Epithelial cell of esophagus (primary cell): Measurements from ENCODE around the gene DHX34.

Experiments used
- DNase-seq: peaks from one replicate; pipeline ENCODE4 v3.0.0; 2010; ENCODE audit warnings: low read depth
- H3K4me3 ChIP-seq: 2 replicates; pipeline ENCODE4 v1.5.1; 2011; ENCODE audit warnings: mild to moderate bottlenecking, low read length, control low read depth
- TF ChIP-seq, protein P1 (sequence below): IDR thresholded peaks from 2 replicates; pipeline ENCODE4 v1.5.1; 2011; ENCODE audit warnings: low read depth, mild to moderate bottlenecking, low read length, control low read depth, inconsistent platforms; ENCODE audit not compliant: insufficient read depth; ENCODE audit errors: missing control alignments

The DHX34 gene

GRCh38 chr19:47376589-47377144 is 27.6 kb downstream of the DHX34 start:
- no peak overlapping the region for H3K4me3 ChIP-seq
- TF ChIP-seq, protein P1, sequence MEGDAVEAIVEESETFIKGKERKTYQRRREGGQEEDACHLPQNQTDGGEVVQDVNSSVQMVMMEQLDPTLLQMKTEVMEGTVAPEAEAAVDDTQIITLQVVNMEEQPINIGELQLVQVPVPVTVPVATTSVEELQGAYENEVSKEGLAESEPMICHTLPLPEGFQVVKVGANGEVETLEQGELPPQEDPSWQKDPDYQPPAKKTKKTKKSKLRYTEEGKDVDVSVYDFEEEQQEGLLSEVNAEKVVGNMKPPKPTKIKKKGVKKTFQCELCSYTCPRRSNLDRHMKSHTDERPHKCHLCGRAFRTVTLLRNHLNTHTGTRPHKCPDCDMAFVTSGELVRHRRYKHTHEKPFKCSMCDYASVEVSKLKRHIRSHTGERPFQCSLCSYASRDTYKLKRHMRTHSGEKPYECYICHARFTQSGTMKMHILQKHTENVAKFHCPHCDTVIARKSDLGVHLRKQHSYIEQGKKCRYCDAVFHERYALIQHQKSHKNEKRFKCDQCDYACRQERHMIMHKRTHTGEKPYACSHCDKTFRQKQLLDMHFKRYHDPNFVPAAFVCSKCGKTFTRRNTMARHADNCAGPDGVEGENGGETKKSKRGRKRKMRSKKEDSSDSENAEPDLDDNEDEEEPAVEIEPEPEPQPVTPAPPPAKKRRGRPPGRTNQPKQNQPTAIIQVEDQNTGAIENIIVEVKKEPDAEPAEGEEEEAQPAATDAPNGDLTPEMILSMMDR, result no peak

GRCh38 chr19:47377208-47377701 is 28.1 kb downstream of the DHX34 start:
- no peak overlapping the region for H3K4me3 ChIP-seq
- TF ChIP-seq, protein P1, result no peak
- DNase-seq, result no peak

More at GRCh38 chr19:47376589-47377144, 27.6 kb downstream of the DHX34 start:
- no peak for DNase-seq

DNA sequence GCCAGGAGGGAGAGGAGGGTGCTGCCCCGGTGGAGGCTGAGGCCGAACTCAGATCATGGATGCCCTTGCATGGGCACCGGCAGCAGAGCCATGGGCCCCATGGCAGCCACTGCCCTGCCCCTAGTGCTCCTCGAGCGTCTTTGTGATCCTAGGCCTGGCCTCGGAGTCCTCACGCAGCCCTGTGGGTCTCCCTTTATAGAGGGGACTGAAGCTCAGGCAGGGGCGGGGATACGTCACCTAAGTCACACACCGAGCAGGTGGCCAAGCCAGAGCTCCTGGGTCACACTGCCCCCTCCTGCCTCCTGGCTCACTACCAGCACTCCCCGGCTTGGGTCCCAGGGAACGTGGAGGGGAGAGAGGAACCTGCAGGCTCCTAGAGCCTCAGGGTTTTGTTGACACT is 28.7 kb downstream of the DHX34 start:
- no peak overlapping the region for H3K4me3 ChIP-seq
- TF ChIP-seq, protein P1, result no peak
- DNase-seq, result no peak

GRCh38 chr19:47378246-47378645 is 29.1 kb downstream of the DHX34 start:
- no peak for DNase-seq
- TF ChIP-seq, protein P1, result no peak
- H3K4me3 ChIP-seq, result no peak overlapping the region

DNA sequence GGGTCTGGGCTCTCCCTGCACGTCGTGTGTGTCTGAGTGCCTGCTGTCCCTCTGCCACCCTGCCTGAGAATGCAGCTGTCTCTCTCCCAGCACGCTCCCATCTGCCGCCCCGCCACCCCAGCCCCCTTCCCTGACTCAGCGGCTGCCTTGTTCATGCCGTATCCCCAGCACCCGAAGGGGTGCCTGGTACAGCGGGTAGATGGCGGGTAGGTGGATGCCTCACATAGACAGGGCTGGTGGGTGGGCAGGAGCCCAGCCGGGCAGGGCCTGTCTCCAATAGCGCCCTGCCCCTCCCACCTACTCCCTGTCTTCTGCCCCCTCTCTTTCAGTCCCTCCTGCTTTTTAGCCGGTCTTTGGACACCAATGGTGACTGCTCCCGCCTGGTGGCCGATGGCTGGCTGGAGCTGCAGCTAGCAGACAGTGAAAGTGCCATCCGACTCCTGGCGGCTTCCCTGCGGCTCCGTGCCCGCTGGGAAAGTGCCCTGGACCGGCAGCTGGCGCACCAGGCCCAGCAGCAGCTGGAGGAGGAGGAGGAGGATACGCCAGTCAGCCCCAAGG is 30.3 kb downstream of the DHX34 start:
- H3K4me3 ChIP-seq, result no peak overlapping the region
- no peak for DNase-seq
- TF ChIP-seq, protein P1, result no peak

- no peak for DNase-seq
- H3K4me3 ChIP-seq, result no peak overlapping the region
- TF ChIP-seq, protein P1, result no peak
Observed at GRCh38 chr19:47380559-47380958, 31.4 kb downstream of the DHX34 start.

- TF ChIP-seq, protein P1, result no peak
- H3K4me3 ChIP-seq, result no peak overlapping the region
- no peak for DNase-seq
Observed at GRCh38 chr19:47381121-47381520, 32.0 kb downstream of the DHX34 start.
